Tibial nerve (tissue), 4 donors: ENCODE data around the gene GINS2. TPM values are rescaled to one million over a fixed set of nuclear protein-coding genes. Genes with fewer than 3 reads are reported as not detected.

Experiments
- DNase-seq, 2 donors: peaks; one replicate each; pipeline ENCODE4 v3.0.0-alpha.2; 2019; ENCODE audit warnings: low spot score in 2 of 2
- H3K27ac ChIP-seq, 4 donors: fragments of 200-600 bp; sonication (generic) in 3 of 4; one replicate each; pipeline ENCODE4 v1.5.1; 2017 to 2019; ENCODE audit warnings: mild to moderate bottlenecking in 1 of 4
- H3K27me3 ChIP-seq, 2 donors: fragments of 200-600 bp; sonication (generic) in 1 of 2; one replicate each; pipeline versions ENCODE4 v1.5.1 to v1.6.0; 2017 to 2019
- H3K36me3 ChIP-seq, 3 donors: fragments of 200-600 bp; sonication (generic); one replicate each; pipeline ENCODE4 v1.5.1; 2018 to 2019
- H3K4me1 ChIP-seq, 4 donors: fragments of 200-600 bp; sonication (generic) in 3 of 4; one replicate each; pipeline ENCODE4 v1.5.1; 2017 to 2019
- H3K4me3 ChIP-seq, 4 donors: fragments of 200-600 bp; sonication (generic) in 3 of 4; one replicate each; pipeline ENCODE4 v1.5.1; 2017 to 2019; ENCODE audit warnings: mild to moderate bottlenecking in 1 of 4, moderate library complexity in 1 of 4
- H3K9me3 ChIP-seq, 4 donors: fragments of 200-600 bp; sonication (generic) in 3 of 4; one replicate each; pipeline ENCODE4 v1.5.1; 2017 to 2019
- EP300 ChIP-seq, 2 donors: sonication (generic); formaldehyde crosslinking; IDR thresholded peaks; one replicate each; pipeline ENCODE4 v1.6.1; 2017; ENCODE audit warnings: antibody characterized with exemption in 2 of 2, mild to moderate bottlenecking in 1 of 2
- POLR2A ChIP-seq, 2 donors: fragments of 450-650 bp; IDR thresholded peaks; one replicate each; pipeline ENCODE4 v1.6.1; 2017; ENCODE audit warnings: antibody characterized with exemption in 2 of 2, mild to moderate bottlenecking in 2 of 2, moderate library complexity in 2 of 2
- WGBS, 2 donors: methylation state at CpG; one replicate each; pipeline ENCODE4 v1.1.5; 2018; 5-methylcytosine and 5-hydroxymethylcytosine counted together
- total RNA-seq, 4 donors: library from RNA; depleted of rRNA; stranded (reverse); fragments of >200 nt; gene quantifications; one replicate each; pipeline ENCODE4 v1.1.0, GENCODE V29; 2016
- TF ChIP-seq, protein P1 (sequence below), 5 experiments: fragments of 200-600 bp in 3 of 5; fragments of 450-650 bp in 2 of 5; sonication (generic) in 3 of 5; IDR thresholded peaks; one replicate each; pipeline ENCODE4 v1.5.1; 2016 to 2019; ENCODE audit warnings: antibody characterized with exemption in 5 of 5, mild to moderate bottlenecking in 3 of 5, moderate library complexity in 2 of 5

Gene GINS2
- total RNA-seq, 4 donors from 2014 or later, result 0.20 to 0.66 TPM; not detected in 2

GRCh38 chr16:85710732-85711131, 22.0 kb upstream of the GINS2 start:
- H3K27ac ChIP-seq, result no peak overlapping the region
- H3K4me1 ChIP-seq, result peaks cover 0 to 6% (median 0%) of the 10 kb centered on the region in 4 donors
- no peaks in the 10 kb centered on the region for H3K27me3 ChIP-seq
- no peak for DNase-seq
- no peak for TF ChIP-seq POLR2A (IDR thresholded peaks at IDR 0.05)
- TF ChIP-seq EP300 (IDR thresholded peaks at IDR 0.05), result no peak
- TF ChIP-seq, protein P1, sequence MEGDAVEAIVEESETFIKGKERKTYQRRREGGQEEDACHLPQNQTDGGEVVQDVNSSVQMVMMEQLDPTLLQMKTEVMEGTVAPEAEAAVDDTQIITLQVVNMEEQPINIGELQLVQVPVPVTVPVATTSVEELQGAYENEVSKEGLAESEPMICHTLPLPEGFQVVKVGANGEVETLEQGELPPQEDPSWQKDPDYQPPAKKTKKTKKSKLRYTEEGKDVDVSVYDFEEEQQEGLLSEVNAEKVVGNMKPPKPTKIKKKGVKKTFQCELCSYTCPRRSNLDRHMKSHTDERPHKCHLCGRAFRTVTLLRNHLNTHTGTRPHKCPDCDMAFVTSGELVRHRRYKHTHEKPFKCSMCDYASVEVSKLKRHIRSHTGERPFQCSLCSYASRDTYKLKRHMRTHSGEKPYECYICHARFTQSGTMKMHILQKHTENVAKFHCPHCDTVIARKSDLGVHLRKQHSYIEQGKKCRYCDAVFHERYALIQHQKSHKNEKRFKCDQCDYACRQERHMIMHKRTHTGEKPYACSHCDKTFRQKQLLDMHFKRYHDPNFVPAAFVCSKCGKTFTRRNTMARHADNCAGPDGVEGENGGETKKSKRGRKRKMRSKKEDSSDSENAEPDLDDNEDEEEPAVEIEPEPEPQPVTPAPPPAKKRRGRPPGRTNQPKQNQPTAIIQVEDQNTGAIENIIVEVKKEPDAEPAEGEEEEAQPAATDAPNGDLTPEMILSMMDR (IDR thresholded peaks at IDR 0.05), result no peak
- peaks cover 0 to 12% (median 0%) of the 10 kb centered on the region in 4 donors for H3K9me3 ChIP-seq
- peaks cover 0 to 5% (median 0%) of the 10 kb centered on the region in 3 donors for H3K36me3 ChIP-seq
- 93 to 96% methylated on average over 9 of the region's 9 CpGs for WGBS, 2 donors
- H3K4me3 ChIP-seq, result no peak overlapping the region

GRCh38 chr16:85709766-85710585, 21.2 kb upstream of the GINS2 start:
- Histone ChIP-seq H3K9me3 (peaks cover 0 to 12% (median 0%) of the 10 kb centered on the region in 4 donors), H3K4me3 (no peak overlapping the region), H3K36me3 (peaks cover 0 to 5% (median 0%) of the 10 kb centered on the region in 3 donors), H3K27ac (no peak overlapping the region), H3K4me1 (no peaks in the 10 kb centered on the region), H3K27me3 (no peaks in the 10 kb centered on the region)
- TF ChIP-seq EP300 (IDR thresholded peaks at IDR 0.05) (no peak), POLR2A (IDR thresholded peaks at IDR 0.05) (no peak)
- TF ChIP-seq, protein P1 (IDR thresholded peaks at IDR 0.05), result no peak
- WGBS, 2 donors, result 66 to 70% methylated on average over 37 to 44 of the region's 53 CpGs
- DNase-seq, result no peak

DNA sequence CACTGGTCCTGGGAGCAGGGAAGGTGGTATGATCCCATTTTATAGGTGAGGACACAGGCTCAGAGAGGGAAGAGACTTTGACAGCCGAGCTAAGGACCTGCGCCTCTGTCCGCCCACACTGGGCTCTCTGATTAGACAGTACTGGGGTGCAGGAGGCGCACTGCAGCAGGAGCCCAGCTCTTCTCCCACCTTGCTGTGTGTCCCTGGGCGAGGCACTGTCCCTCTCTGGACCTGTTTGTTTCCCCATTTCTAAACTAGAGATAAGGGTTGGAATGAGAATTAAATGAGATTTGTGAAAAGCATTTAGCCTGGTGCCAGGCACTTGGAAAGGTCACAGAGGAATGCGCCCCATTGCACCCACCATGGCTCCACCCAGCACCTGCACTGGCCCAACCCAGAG, 19.6 kb upstream of the GINS2 start:
- Histone ChIP-seq H3K4me1 (no peaks in the 10 kb centered on the region), H3K27me3 (no peaks in the 10 kb centered on the region), H3K9me3 (peaks cover 0 to 12% (median 0%) of the 10 kb centered on the region in 4 donors), H3K4me3 (no peak overlapping the region), H3K36me3 (peaks cover 0 to 5% (median 0%) of the 10 kb centered on the region in 3 donors), H3K27ac (no peak overlapping the region)
- WGBS, 2 donors, result 94 to 97% methylated on average over 6 of the region's 6 CpGs
- DNase-seq, result no peak
- TF ChIP-seq POLR2A (IDR thresholded peaks at IDR 0.05), result no peak
- no peak for TF ChIP-seq EP300 (IDR thresholded peaks at IDR 0.05)
- TF ChIP-seq, protein P1 (IDR thresholded peaks at IDR 0.05), result no peak

DNA sequence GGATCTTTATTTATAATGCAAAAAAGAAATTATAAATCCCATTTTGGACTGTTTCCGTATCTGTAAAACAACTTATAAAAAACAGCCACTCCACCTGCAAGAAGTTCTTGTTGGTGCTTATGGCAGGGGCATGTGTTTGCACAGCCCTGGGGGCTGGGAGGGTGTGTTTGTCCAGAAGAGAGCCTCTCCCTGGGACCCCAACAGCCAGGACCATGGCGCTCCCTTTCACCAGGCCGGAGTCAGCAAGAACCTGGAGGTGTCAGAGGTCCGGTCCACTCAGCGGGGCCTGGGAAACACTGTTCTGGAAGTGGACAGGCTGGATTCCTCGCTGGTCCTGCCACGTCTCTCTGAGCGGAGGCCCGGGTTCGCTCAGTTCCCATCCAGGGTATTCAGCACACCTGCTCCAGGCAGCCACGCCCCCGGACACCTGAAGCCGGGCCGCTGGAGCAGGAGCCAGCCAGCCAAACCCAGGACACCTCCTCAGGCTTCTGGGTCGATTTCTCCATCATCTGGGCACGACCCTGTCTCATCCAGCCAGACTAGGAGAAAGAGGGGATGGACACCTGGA, 18.9 kb upstream of the GINS2 start:
- Histone ChIP-seq H3K4me1 (no peaks in the 10 kb centered on the region), H3K9me3 (peaks cover 0 to 11% (median 0%) of the 10 kb centered on the region in 4 donors), H3K27ac (no peak overlapping the region), H3K4me3 (no peak overlapping the region), H3K27me3 (no peaks in the 10 kb centered on the region), H3K36me3 (peaks cover 0 to 5% (median 0%) of the 10 kb centered on the region in 3 donors)
- DNase-seq, result no peak
- TF ChIP-seq, protein P1 (IDR thresholded peaks at IDR 0.05), result no peak
- no peak for TF ChIP-seq POLR2A (IDR thresholded peaks at IDR 0.05)
- no peak for TF ChIP-seq EP300 (IDR thresholded peaks at IDR 0.05)
- WGBS, 2 donors, result 86 to 87% methylated on average over 13 to 15 of the region's 16 CpGs

GRCh38 chr16:85706449-85707034, 17.8 kb upstream of the GINS2 start:
- no peaks in the 10 kb centered on the region for H3K27me3 ChIP-seq
- no peak overlapping the region for H3K27ac ChIP-seq
- DNase-seq, result no peak
- 88 to 91% methylated on average over 11 of the region's 11 CpGs for WGBS, 2 donors
- no peaks in the 10 kb centered on the region for H3K4me1 ChIP-seq
- H3K9me3 ChIP-seq, result peaks cover 0 to 2% (median 0%) of the 10 kb centered on the region in 4 donors
- no peaks in the 10 kb centered on the region for H3K36me3 ChIP-seq
- H3K4me3 ChIP-seq, result no peak overlapping the region
- TF ChIP-seq EP300 (IDR thresholded peaks at IDR 0.05) (no peak), POLR2A (IDR thresholded peaks at IDR 0.05) (no peak)
- TF ChIP-seq, protein P1 (IDR thresholded peaks at IDR 0.05), result no peak
